Stomach (tissue), 9 donors: ENCODE results near the gene SYNE2. TPM values are rescaled to one million over a fixed set of nuclear protein-coding genes. Genes with fewer than 3 reads are reported as not detected.
A peak's percentile ranks its signal among the peaks of the same experiment; 100 is the strongest.
"Not testable (repeated sequence)": the region's sequence is repeated elsewhere in the genome, so short reads cannot be mapped to it uniquely, and the experiment has no call there.

Experiments
- DNase-seq, 2 donors: peaks; one replicate each; pipeline versions ENCODE4 v3.0.0 to v3.0.0-alpha.2; 2013 to 2019
- H3K27ac ChIP-seq, 5 donors: fragments of 200-600 bp in 4 of 5; sonication (generic) in 4 of 5; one replicate each; pipeline ENCODE4 v1.5.1; 2013 to 2019; ENCODE audit warnings: mild to moderate bottlenecking in 1 of 5, moderate library complexity in 1 of 5
- H3K27me3 ChIP-seq, 3 donors: fragments of 200-600 bp; sonication (generic); one replicate each; pipeline ENCODE4 v1.5.1; 2017 to 2019; ENCODE audit warnings: mixed run types in 1 of 3
- H3K36me3 ChIP-seq, 4 donors: fragments of 200-600 bp; sonication (generic); 1 replicate in 3 of 4; 2 replicates in 1 of 4; pipeline ENCODE4 v1.5.1; 2016 to 2019
- H3K4me1 ChIP-seq, 4 donors: fragments of 200-600 bp; sonication (generic); one replicate each; pipeline ENCODE4 v1.5.1; 2016 to 2019
- H3K4me3 ChIP-seq, 4 donors: fragments of 200-600 bp; sonication (generic) in 3 of 4; one replicate each; pipeline ENCODE4 v1.5.1; 2016 to 2019; ENCODE audit warnings: mild to moderate bottlenecking in 1 of 4
- H3K9me3 ChIP-seq, 4 donors: fragments of 200-600 bp; sonication (generic); one replicate each; pipeline ENCODE4 v1.5.1; 2016 to 2019
- EP300 ChIP-seq: sonication (generic); formaldehyde crosslinking; IDR thresholded peaks from one replicate; pipeline ENCODE4 v1.6.1; 2017; ENCODE audit warnings: antibody characterized with exemption
- POLR2A ChIP-seq, 4 donors: fragments of 450-650 bp; IDR thresholded peaks; one replicate each; pipeline ENCODE4 v1.6.1; 2016; ENCODE audit warnings: antibody characterized with exemption in 4 of 4, control low read depth in 2 of 4, mild to moderate bottlenecking in 1 of 4, moderate library complexity in 1 of 4
- POLR2AphosphoS5 ChIP-seq, 3 donors: sonication (generic); formaldehyde crosslinking; IDR thresholded peaks; one replicate each; pipeline ENCODE4 v1.6.1; 2016; ENCODE audit warnings: antibody characterized with exemption in 3 of 3
- WGBS, 5 donors: extraction: QIAGEN DNeasy Blood & Tissue Kit in 3 of 5; methylation state at CpG; one replicate each; pipeline versions ENCODE4 v1.1.5 to v1.1.7; 2013 to 2018; 5-methylcytosine and 5-hydroxymethylcytosine counted together
- intact Hi-C: fragments of 100-400 bp; cut with DNase I; formaldehyde crosslinking; loops from one replicate; pipeline ENCODE4 v1.15.1; 2023; ENCODE audit warnings: low total_unique reads
- polyA plus RNA-seq, 3 donors: library from polyadenylated mRNA; stranded (reverse); fragments of 200-250 nt; gene quantifications; one replicate each; pipeline ENCODE4 v1.2.3, GENCODE V29; 2013
- total RNA-seq, 5 donors: library from RNA; depleted of rRNA; stranded (reverse); fragments of >200 nt; gene quantifications; one replicate each; pipeline versions ENCODE4 v1.1.0 to v1.2.3, GENCODE V29; 2014 to 2016
- TF ChIP-seq, protein P1 (sequence below), 7 experiments: fragments of 450-650 bp in 4 of 7; fragments of 200-600 bp in 3 of 7; sonication (generic) in 3 of 7; IDR thresholded peaks; one replicate each; pipeline ENCODE4 v1.5.1; 2016 to 2019; ENCODE audit warnings: antibody characterized with exemption in 7 of 7, control low read depth in 2 of 7, mild to moderate bottlenecking in 1 of 7
- donor health status: healthy with polysubstance abuse.
- donor health status: Bipolar disorder and iron deficiency.
- donor health status: healthy.

The SYNE2 gene
- total and polyA plus RNA-seq, 8 donors: 14.4 to 280 (median 120) TPM

DNA sequence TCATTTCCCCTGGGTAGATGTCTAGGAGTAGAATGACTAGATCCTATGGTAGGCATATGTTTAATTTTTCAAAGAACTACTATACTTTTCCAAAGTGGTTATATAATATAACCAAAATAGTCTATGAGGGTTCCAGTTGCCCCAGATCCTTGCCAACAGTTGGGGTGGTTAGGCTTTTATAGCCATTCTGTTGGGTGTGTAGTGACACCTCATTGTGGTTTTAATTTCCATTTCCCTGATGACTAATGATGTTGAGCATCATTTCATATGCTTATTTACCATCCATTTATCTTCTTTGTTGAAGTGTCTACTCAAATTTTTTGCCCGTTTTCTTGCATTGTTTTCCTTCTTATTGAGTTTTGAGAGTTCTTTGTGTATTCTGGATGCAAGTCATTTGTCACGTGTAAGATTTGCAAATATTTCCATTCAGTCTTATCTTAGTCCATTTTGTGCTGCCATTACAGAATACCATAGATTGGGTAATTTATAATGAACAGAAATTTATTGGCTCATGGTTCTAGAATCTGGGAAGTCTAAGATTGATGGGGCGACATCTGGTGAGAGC lies 4.7 kb downstream of the SYNE2 start:
- intact Hi-C loops: no loop called here
- Histone ChIP-seq H3K4me1 (peaks cover 23 to 63% (median 40%) of the 10 kb centered on the region in 4 donors), H3K27ac (no peak overlapping the region), H3K36me3 (no peaks in the 10 kb centered on the region), H3K9me3 (no peaks in the 10 kb centered on the region), H3K27me3 (peaks cover 0 to 18% (median 0%) of the 10 kb centered on the region in 3 donors), H3K4me3 (no peak overlapping the region)
- TF ChIP-seq POLR2AphosphoS5 (IDR thresholded peaks at IDR 0.05) (no peak), EP300 (no peak), POLR2A (IDR thresholded peaks at IDR 0.05) (no peak)
- TF ChIP-seq, protein P1, sequence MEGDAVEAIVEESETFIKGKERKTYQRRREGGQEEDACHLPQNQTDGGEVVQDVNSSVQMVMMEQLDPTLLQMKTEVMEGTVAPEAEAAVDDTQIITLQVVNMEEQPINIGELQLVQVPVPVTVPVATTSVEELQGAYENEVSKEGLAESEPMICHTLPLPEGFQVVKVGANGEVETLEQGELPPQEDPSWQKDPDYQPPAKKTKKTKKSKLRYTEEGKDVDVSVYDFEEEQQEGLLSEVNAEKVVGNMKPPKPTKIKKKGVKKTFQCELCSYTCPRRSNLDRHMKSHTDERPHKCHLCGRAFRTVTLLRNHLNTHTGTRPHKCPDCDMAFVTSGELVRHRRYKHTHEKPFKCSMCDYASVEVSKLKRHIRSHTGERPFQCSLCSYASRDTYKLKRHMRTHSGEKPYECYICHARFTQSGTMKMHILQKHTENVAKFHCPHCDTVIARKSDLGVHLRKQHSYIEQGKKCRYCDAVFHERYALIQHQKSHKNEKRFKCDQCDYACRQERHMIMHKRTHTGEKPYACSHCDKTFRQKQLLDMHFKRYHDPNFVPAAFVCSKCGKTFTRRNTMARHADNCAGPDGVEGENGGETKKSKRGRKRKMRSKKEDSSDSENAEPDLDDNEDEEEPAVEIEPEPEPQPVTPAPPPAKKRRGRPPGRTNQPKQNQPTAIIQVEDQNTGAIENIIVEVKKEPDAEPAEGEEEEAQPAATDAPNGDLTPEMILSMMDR (IDR thresholded peaks at IDR 0.05): no peak
- whole genome bisulfite sequencing, 5 donors: 46 to 63% (median 50%) methylated on average over 3 of the region's 3 CpGs
- DNase-seq: no peak

GRCh38 chr14:63860146-63860545 lies 7.3 kb downstream of the SYNE2 start:
- Histone ChIP-seq H3K4me1 (peaks cover 18 to 68% (median 53%) of the 10 kb centered on the region in 4 donors), H3K36me3 (no peaks in the 10 kb centered on the region), H3K4me3 (no peak overlapping the region), H3K27me3 (no peaks in the 10 kb centered on the region), H3K27ac (peak overlapping the region in 1 of 5 donors; percentile 15), H3K9me3 (no peaks in the 10 kb centered on the region)
- TF ChIP-seq POLR2A (IDR thresholded peaks at IDR 0.05): no peak
- TF ChIP-seq, protein P1 (IDR thresholded peaks at IDR 0.05): no peak
- no peak for TF ChIP-seq EP300
- no peak for TF ChIP-seq POLR2AphosphoS5 (IDR thresholded peaks at IDR 0.05)
- 0 to 13% (median 13%) methylated on average over 1 of the region's 1 CpG for WGBS, 5 donors
- intact Hi-C loops: no loop called here
- peak in 1 of 2 donors; percentile 35 for DNase-seq

- H3K4me3 ChIP-seq: no peak overlapping the region
- H3K36me3 ChIP-seq: no peaks in the 10 kb centered on the region
- no peaks in the 10 kb centered on the region for H3K27me3 ChIP-seq
- peak overlapping the region in 3 of 5 donors; percentile 12 to 87 (median 51) for H3K27ac ChIP-seq
- intact Hi-C loops: no loop called here
- WGBS, 5 donors: 33 to 61% (median 52%) methylated on average over 8 of the region's 8 CpGs
- H3K4me1 ChIP-seq: peaks cover 6 to 60% (median 38%) of the 10 kb centered on the region in 4 donors
- no peak for DNase-seq
- H3K9me3 ChIP-seq: no peaks in the 10 kb centered on the region
- TF ChIP-seq POLR2AphosphoS5 (IDR thresholded peaks at IDR 0.05) (no peak), POLR2A (IDR thresholded peaks at IDR 0.05) (no peak), EP300 (no peak)
- TF ChIP-seq, protein P1 (IDR thresholded peaks at IDR 0.05): no peak
Measured at GRCh38 chr14:63862163-63862562, 9.4 kb downstream of the SYNE2 start.

DNA sequence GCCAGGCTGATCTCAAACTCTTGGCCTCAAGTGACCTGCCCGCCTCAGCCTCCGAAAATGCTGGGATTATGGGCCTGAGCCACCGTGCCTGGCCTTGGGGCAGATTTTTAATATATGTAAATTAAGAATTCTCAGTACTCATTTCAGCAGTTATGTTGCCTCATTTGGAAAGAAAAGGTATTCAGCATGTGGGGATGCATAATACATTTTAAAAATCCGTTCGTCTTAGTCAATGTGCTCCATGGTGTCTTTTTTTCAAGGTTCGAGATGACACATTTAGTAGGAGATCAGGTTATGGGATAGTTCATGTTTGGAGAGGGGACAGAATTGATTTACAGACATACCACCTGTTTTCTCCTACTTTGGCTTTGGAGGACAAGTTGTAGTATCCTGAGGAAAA lies 10.2 kb downstream of the SYNE2 start:
- intact Hi-C loops: no loop called here
- Histone ChIP-seq H3K4me3 (no peak overlapping the region), H3K27ac (peak overlapping the region in 1 of 5 donors; percentile 87), H3K27me3 (no peaks in the 10 kb centered on the region), H3K4me1 (peaks cover 9 to 66% (median 46%) of the 10 kb centered on the region in 4 donors), H3K36me3 (no peaks in the 10 kb centered on the region), H3K9me3 (no peaks in the 10 kb centered on the region)
- no peak for DNase-seq
- WGBS, 5 donors: 87 to 95% (median 89%) methylated on average over 6 of the region's 6 CpGs
- TF ChIP-seq POLR2AphosphoS5 (IDR thresholded peaks at IDR 0.05) (no peak), POLR2A (IDR thresholded peaks at IDR 0.05) (no peak), EP300 (no peak)
- TF ChIP-seq, protein P1 (IDR thresholded peaks at IDR 0.05): no peak

- H3K9me3 ChIP-seq, H3K27me3 ChIP-seq, H3K36me3 ChIP-seq, DNase-seq, intact Hi-C loops: not testable (repeated sequence)
- Histone ChIP-seq H3K27ac (peak overlapping the region in 4 of 5 donors; percentile 67 to 87 (median 76)), H3K4me3 (peak overlapping the region in 1 of 4 donors; percentile 13), H3K4me1 (peaks cover 20 to 74% (median 58%) of the 10 kb centered on the region in 4 donors)
- WGBS, 5 donors: 0 to 5% (median 4%) methylated on average over 1 of the region's 2 CpGs
Measured at GRCh38 chr14:63864775-63865174, 12.0 kb downstream of the SYNE2 start.
